ENCODE data around the gene CACNA1S. TPM values are rescaled to one million over a fixed set of nuclear protein-coding genes. Genes with fewer than 3 reads are reported as not detected.
A peak's percentile ranks its signal among the peaks of the same experiment; 100 is the strongest.

Gene CACNA1S
- total and polyA plus RNA-seq, 2 of the 4 experiments (the other 2 are of a cell fraction) = not detected

GRCh38 chr1:201113451-201114244, 1.4 kb upstream of the CACNA1S start:
- Histone ChIP-seq H2BK20ac (ENCODE audit: low read depth, low read length) (no peak overlapping the region), H4K20me1 (ENCODE audit: insufficient read depth, low read length) (no peaks in the 10 kb centered on the region), H3K4ac (ENCODE audit: low read depth, low read length) (no peak overlapping the region), H3K9me3 (ENCODE audit: control insufficient read depth, insufficient read depth, low read length) (no peaks in the 10 kb centered on the region), H2BK5ac (ENCODE audit: low read depth, low read length, poor library complexity, severe bottlenecking) (no peak overlapping the region), H4K5ac (ENCODE audit: low read depth, low read length) (no peak overlapping the region), H4K91ac (ENCODE audit: insufficient read depth, low read depth, low read length) (no peak overlapping the region), H3K23ac (ENCODE audit: low read depth, low read length) (no peak overlapping the region), H3K56ac (ENCODE audit: extremely low read depth, insufficient read depth, low read length) (no peak overlapping the region), H2AK5ac (ENCODE audit: low read depth, low read length) (no peak overlapping the region), H3K36me3 (ENCODE audit: control insufficient read depth, insufficient read depth, low read length) (no peaks in the 10 kb centered on the region), H4K8ac (ENCODE audit: low read depth in 2 of 2, low read length in 2 of 2) (no peak overlapping the region), H3K9ac (ENCODE audit: low read depth, low read length) (no peak overlapping the region), H2BK15ac (ENCODE audit: low read depth, low read length) (no peak overlapping the region), H3K18ac (ENCODE audit: low read depth, low read length) (no peak overlapping the region), H3K4me3 (ENCODE audit: insufficient read depth, low read depth, low read length) (no peak overlapping the region), H3K14ac (replicated peaks; ENCODE audit: low read depth, low read length) (no peak overlapping the region), H3K27ac (ENCODE audit: insufficient read depth, low read length) (no peak overlapping the region), H2AFZ (replicated peaks; ENCODE audit: low read length, poor library complexity) (peak overlapping the region; percentile 99), H2BK120ac (ENCODE audit: low read depth, low read length) (no peak overlapping the region), H3K79me1 (ENCODE audit: low read depth in 1 of 2, low read length in 2 of 2) (no peaks in the 10 kb centered on the region), H3K9me1 (ENCODE audit: insufficient read depth, low read length) (no peaks in the 10 kb centered on the region), H2AK9ac (replicated peaks; ENCODE audit: low read depth, low read length, poor library complexity) (peak overlapping the region; percentile 94), H3K4me1 (ENCODE audit: control insufficient read depth, insufficient read depth, low read length) (peaks cover 2% of the 10 kb centered on the region; the same call in 1 of the 2 replicates), H3K27me3 (ENCODE audit: control insufficient read depth, insufficient read depth, low read length) (peaks cover 51% of the 10 kb centered on the region), H3K4me2 (ENCODE audit: low read depth, low read length) (peak overlapping the region; percentile 39; the same call in 1 of the 2 replicates)
- ChIA-PET CTCF (interaction anchor here (0.6 to 2.6 kb wide), 4 partner anchors 27 to 1085 kb away, joined by 3 to 7 read pairs (median 3); no protein-coding TSS in a partner anchor), POLR2A (ENCODE audit: unreplicated experiment) (no interaction called here)
- intact Hi-C loops (cut with micrococcal nuclease) (loop anchor here (1.0 to 2.0 kb wide), 3 partner anchors 27 to 491 kb away; no protein-coding TSS in a partner anchor), in situ Hi-C loops (cut with MboI; ENCODE audit: low sequenced_read_pairs) (no loop called here), dilution Hi-C loops (cut with HindIII; ENCODE audit: low sequenced_read_pairs, unreplicated experiment) (no loop called here)
- no TSS peak for BruUV-seq (replicated peaks)
- no CpG with 5 or more reads among the region's 17 CpGs for WGBS, 2 experiments (ENCODE audit: extremely low coverage in 2 of 2, insufficient read length in 1 of 2)
- TF ChIP-seq CTCF (conservative IDR thresholded peaks at IDR 0.05; ENCODE audit: low read depth, low read length) (no peak), RCOR1 (IDR thresholded peaks at IDR 0.05; ENCODE audit: insufficient replicate concordance, low read length) (no peak), POLR2A (IDR thresholded peaks at IDR 0.05; ENCODE audit: low read depth, low read length) (no peak), USF2 (IDR thresholded peaks at IDR 0.05; ENCODE audit: low read depth, low read length) (no peak), CEBPB (IDR thresholded peaks at IDR 0.05; ENCODE audit: low read depth, low read length) (no peak)
- DNase-seq (no peak), ATAC-seq (ENCODE audit: low read depth) (peak; percentile 2; the same call in 1 of the 2 replicates)

All from IMR-90 (cell line).